IMR-90 (cell line): Measurements from ENCODE around the gene PRRT2. TPM values are rescaled to one million over a fixed set of nuclear protein-coding genes. Genes with fewer than 3 reads are reported as not detected.

Experiments
- BHLHE40 ChIP-seq: fragments of 150-350 bp; IDR thresholded peaks from 2 replicates; pipeline ENCODE4 v1.6.1; 2016; ENCODE audit warnings: mild to moderate bottlenecking, low read depth, low read length
- CEBPB ChIP-seq: IDR thresholded peaks from 2 replicates; pipeline ENCODE4 v1.6.1; 2012; ENCODE audit warnings: low read depth, low read length, improper control_type of control experiment
- CTCF ChIP-seq: conservative IDR thresholded peaks from 2 replicates; pipeline ENCODE4 v1.5.1; 2012; ENCODE audit warnings: mild to moderate bottlenecking, low read depth, low read length, improper control_type of control experiment
- FOS ChIP-seq: fragments of 150-350 bp; IDR thresholded peaks from 2 replicates; pipeline ENCODE4 v1.6.1; 2016; ENCODE audit warnings: low read depth, low read length
- NFE2L2 ChIP-seq: fragments of 150-350 bp; IDR thresholded peaks from 2 replicates; pipeline ENCODE4 v1.6.1; 2016; ENCODE audit warnings: low read depth, mild to moderate bottlenecking, low read length
- RAD21 ChIP-seq: IDR thresholded peaks from 2 replicates; pipeline ENCODE4 v1.6.1; 2012; ENCODE audit warnings: low read length, improper control_type of control experiment
- polyA plus RNA-seq, 3 experiments: library from polyadenylated mRNA; depleted of rRNA; stranded (reverse); fragments of >200 nt; gene quantifications; 2 replicates each; pipeline ENCODE4 v1.2.3, GENCODE V29; 2012; ENCODE audit warnings: low replicate concordance in 1 of 3
- total RNA-seq: library from RNA; depleted of rRNA; stranded (reverse); fragments of >200 nt; gene quantifications from 2 replicates; pipeline ENCODE4 v1.2.3, GENCODE V29; 2012

Gene PRRT2
- total and polyA plus RNA-seq, 2 of the 4 experiments (the other 2 are of a cell fraction) = 0.90 to 10.5 TPM

- TF ChIP-seq NFE2L2 (no peak), BHLHE40 (peak; percentile 63), CEBPB (peak; percentile 42), FOS (no peak), RAD21 (peak; percentile 82), CTCF (peak; percentile 66)
These were observed 4.4 kb upstream of the PRRT2 start (continued) for GRCh38 chr16:29807426-29808218.
